ENCODE results near the gene ELANE.

Gene ELANE

DNA sequence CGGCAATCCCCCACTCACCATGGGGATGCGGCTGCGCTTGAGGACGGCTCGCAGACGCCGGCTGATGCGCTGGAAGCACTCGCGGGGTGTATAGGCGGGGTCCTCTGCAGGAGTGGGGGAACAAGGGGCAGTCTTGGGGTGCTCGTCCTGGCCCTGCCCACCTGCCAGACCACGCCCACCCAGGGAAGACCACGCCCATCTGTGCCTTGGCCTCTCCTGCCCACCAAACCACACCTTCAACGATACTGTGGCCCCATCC, 47.9 kb downstream of the ELANE start:
- no peak for DNase-seq

DNA sequence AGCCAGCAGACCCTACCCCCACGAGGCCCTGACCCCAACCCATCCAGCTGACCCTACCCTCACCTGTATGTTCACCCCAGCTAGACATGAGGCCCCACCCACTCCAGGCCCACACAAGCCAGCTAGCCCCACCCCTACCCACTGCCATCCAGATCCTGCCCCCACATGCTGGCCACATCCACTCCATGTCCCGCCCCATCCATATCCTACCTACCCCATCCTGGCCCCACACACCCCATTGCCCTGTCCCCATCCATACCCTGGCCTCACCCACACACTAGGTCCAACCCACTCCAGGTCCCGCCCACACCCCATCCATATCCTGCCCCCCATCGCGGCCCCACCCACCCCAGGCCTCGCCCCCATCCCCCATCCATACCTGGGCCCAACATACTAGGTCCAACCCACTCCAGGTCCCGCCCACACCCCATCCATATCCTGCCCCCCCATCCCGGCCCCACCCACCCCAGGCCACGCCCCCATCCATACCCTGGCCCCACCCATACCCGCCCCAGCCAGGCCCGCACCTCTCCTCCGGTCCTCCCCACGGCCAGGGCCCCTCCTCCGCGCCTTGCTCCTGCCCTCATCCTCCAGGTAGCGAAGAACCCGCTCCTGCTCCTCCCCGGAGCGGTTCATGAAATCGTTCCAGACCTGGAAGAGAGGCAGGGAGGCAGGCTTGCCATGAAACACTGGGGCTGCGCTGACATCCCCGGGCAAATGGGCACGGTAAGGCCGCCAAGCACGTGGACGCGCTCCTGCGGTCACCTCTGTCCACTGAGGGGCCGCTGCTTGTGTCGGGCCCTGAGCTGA, 48.4 kb downstream of the ELANE start:
- DNase-seq: no peak

DNA sequence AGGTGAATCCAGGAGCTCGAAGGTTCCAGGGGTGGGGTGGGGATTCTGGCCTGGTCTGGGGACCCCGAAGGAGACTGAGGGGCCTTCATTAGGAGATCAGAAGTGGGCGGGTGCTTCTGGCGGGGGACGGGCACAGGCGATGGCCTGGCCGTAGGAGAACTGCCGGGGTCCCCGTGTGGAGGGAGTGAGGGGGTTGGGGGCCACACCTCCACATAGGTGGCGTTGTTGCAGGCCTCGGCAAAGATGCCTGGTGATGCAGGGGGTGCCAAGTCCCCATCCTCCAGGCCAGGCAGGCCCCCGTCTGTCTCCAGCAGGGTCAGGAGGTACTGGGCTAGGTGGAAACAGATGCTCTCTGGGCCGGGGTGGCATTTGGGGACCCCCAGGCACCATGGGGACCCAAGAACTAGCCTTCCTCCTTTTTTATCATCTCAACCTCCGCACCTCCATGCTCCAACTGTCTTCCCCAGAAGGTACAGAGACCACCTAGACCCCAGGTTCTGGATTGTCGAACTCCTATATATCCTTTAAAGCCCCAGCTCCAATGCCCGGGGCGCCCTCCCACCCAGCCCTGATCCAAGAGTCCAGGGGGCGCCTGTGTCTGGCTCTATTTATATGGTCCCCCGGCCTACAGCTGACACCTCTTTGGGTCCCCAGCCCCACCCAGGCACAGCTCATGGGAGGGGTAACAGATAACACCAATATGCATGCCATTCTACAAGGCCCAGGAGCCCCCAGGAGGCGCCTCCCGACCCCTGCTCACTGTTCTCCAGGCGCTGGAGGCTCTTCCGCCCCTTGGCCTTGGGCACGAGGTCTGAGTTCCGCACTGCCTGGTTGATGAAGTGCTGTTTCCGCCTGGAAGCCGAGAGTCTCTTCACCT, 49.4 kb downstream of the ELANE start:
- DNase-seq: no peak

DNA sequence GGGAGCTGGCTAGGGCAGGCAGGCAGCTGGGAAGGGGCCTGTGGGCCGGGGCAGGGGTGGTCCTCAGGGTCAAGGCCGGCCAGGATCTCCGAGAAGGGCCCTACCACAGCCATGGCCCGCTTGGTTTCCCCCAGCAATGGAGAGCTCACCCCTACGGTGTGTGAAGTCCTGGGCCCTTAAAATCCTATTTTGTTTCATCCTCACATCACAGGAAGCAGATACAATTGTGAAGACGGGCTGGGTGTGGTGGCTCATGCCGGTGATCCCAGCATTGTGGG, 49.9 kb downstream of the ELANE start:
- DNase-seq: no peak

DNA sequence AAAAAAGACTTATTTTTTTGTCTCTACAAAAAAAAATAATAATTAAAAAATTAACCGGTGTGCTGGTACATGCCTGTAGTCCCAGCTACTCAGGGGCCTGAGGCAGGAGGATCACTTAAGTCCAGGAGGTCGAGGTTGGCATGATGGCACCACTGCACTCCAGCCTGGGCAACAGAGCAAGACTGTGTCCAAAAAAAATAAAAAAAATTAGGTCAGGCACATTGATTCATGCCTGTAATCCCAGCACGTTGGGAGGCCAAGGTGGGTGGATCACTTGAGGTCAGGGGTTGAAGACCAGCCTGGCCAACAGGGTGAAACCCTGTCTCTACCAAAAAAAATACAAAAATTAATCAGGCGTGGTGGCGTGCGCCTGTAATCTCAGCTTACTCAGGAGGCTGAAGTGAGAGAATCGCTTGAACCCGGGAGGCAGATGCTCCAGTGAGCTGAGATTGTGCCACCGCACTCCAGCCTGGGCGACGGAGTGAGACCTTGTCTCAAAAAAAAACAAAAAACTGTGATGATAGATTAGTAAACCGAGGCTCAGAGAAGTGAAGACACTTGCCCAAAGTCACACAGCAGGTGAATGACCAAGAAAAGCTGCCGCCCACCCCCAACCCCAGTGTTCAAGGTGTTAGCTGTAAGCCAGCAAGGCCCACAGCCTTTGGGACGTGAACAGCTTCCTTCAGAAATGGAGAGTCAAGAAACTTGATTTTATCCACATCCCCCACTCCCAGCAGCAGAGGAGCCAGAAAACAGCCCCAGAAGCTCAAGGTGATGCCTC, 50.5 kb downstream of the ELANE start:
- DNase-seq: no peak

DNA sequence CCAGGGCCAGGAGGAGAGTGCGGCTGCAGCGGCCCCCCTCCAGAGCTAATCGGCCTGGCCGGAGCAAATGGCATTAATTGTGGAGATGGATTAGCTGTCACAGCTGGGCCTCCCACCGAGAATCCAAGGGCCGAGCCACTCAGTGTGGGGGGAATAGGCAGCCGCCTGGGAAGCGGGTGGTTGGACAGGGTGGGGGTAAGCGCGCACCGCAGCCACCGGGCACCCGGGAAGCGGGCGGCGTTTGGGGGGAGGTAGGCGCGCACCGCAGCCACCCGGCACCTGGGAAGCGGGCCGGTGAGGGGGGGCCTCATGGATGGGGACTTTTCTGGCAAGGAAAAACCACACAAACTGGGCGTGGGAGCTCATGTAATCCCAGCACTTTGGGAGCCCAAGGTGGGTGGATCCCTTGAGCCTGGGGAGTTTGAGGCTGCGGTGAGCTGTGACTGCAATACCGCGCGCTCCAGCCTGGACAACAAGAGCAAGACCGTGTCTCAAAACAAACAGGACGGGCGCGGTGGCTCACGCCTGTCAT, 51.2 kb downstream of the ELANE start:
- DNase-seq: peak; percentile 39

DNA sequence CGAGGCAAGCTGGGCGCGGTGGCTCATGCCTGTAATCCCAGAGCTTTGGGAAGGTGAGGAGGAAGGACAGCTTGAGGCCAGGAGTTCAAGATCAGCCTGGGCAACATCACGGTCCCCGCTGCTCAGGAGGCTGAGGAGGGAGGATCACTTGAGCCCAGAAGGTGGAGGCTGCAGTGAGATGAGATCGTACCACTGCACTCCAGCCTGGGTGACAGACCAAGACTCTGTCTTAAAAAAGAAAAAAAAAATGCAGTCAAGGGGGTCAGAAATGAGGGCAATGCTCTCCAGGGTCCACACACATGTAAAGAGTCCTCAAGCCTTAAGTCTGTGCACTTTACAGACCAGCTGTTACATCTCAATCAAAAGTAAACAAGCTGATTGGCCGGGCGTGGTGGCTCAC, 52.4 kb downstream of the ELANE start:
- DNase-seq: no peak
